IMR-90 (cell line): ENCODE measurements around the gene SLC35B4. TPM values are rescaled to one million over a fixed set of nuclear protein-coding genes. Genes with fewer than 3 reads are reported as not detected.

Experiments used
- ATAC-seq: fragments of 200-7000 bp; cut with Tn5 transposase; 2 replicates; pipeline ENCODE4 v1.9.1; 2020; ENCODE audit warnings: low read depth, mild to moderate bottlenecking, moderate library complexity
- BruUV-seq: library from RNA; stranded (reverse); fragments of 400-500 nt; replicated peaks from 2 replicates; lab custom pipeline; 2021; lab: Mats Ljungman, UMichigan
- CTCF ChIA-PET: fragments of 300-600 bp; formaldehyde crosslinking; extraction: SDS; loops from one replicate; lab custom pipeline; 2021; ENCODE audit warnings: antibody characterized with exemption; lab: Yijun Ruan, JAX
- POLR2A ChIA-PET: fragments of 300-600 bp; sonication (Branson Sonifier 250); formaldehyde crosslinking; loops from one replicate; lab custom pipeline; 2022; ENCODE audit warnings: antibody characterized with exemption; ENCODE audit not compliant: unreplicated experiment; lab: Charles Lee
- DNase-seq: peaks from one replicate; pipeline ENCODE4 v3.0.0; 2013
- H2AFZ ChIP-seq: replicated peaks from 2 replicates; pipeline ENCODE3; 2013; ENCODE audit warnings: low read length, mild to moderate bottlenecking; ENCODE audit not compliant: poor library complexity
- H2AK5ac ChIP-seq: 2 replicates; pipeline ENCODE4 v1.6.1; 2013; ENCODE audit warnings: low read depth, low read length, inconsistent platforms
- H2AK9ac ChIP-seq: replicated peaks from 2 replicates; pipeline ENCODE3; 2013; ENCODE audit warnings: mild to moderate bottlenecking, low read depth, low read length, moderate library complexity; ENCODE audit not compliant: poor library complexity
- H2BK120ac ChIP-seq: 2 replicates; pipeline ENCODE4 v1.6.1; 2013; ENCODE audit warnings: low read depth, low read length, inconsistent platforms
- H2BK15ac ChIP-seq: 3 replicates; pipeline ENCODE4 v1.6.1; 2013; ENCODE audit warnings: low read depth, low read length, inconsistent platforms
- H2BK20ac ChIP-seq: 2 replicates; pipeline ENCODE4 v1.6.1; 2013; ENCODE audit warnings: low read depth, mild to moderate bottlenecking, inconsistent platforms, low read length, moderate library complexity
- H2BK5ac ChIP-seq: 2 replicates; pipeline ENCODE4 v1.6.1; 2013; ENCODE audit warnings: mild to moderate bottlenecking, low read depth, low read length, inconsistent platforms; ENCODE audit not compliant: poor library complexity, severe bottlenecking
- H3K14ac ChIP-seq: replicated peaks from 2 replicates; pipeline ENCODE4 v1.6.1; 2013; ENCODE audit warnings: low read depth, low read length, inconsistent platforms
- H3K18ac ChIP-seq: 2 replicates; pipeline ENCODE4 v1.6.1; 2013; ENCODE audit warnings: low read depth, low read length, control low read depth
- H3K23ac ChIP-seq: 2 replicates; pipeline ENCODE4 v1.6.1; 2013; ENCODE audit warnings: low read depth, low read length, inconsistent platforms
- H3K27ac ChIP-seq: 2 replicates; pipeline ENCODE4 v1.5.1; 2013; ENCODE audit warnings: mild to moderate bottlenecking, control low read depth, low read length; ENCODE audit not compliant: insufficient read depth
- H3K27me3 ChIP-seq: 2 replicates; pipeline ENCODE4 v1.6.1; 2013; ENCODE audit warnings: low read length; ENCODE audit not compliant: control insufficient read depth, insufficient read depth
- H3K36me3 ChIP-seq: 2 replicates; pipeline ENCODE4 v1.6.1; 2013; ENCODE audit warnings: low read length, mixed read lengths; ENCODE audit not compliant: control insufficient read depth, insufficient read depth
- H3K4ac ChIP-seq: 2 replicates; pipeline ENCODE4 v1.6.1; 2013; ENCODE audit warnings: low read depth, low read length, inconsistent platforms
- H3K4me1 ChIP-seq: 2 replicates; pipeline ENCODE4 v1.6.1; 2013; ENCODE audit warnings: low read length, mixed read lengths; ENCODE audit not compliant: control insufficient read depth, insufficient read depth
- H3K4me2 ChIP-seq: 2 replicates; pipeline ENCODE4 v1.6.1; 2013; ENCODE audit warnings: low read depth, mild to moderate bottlenecking, control low read depth, low read length, moderate library complexity
- H3K4me3 ChIP-seq: 2 replicates; pipeline ENCODE4 v1.5.1; 2013; ENCODE audit warnings: low read depth, mild to moderate bottlenecking, control low read depth, low read length, moderate library complexity; ENCODE audit not compliant: insufficient read depth
- H3K56ac ChIP-seq: 2 replicates; pipeline ENCODE4 v1.6.1; 2013; ENCODE audit warnings: low read length, inconsistent platforms; ENCODE audit not compliant: insufficient read depth; ENCODE audit errors: extremely low read depth
- H3K79me1 ChIP-seq, 2 experiments: 2 replicates each; pipeline ENCODE4 v1.6.1; 2013; ENCODE audit warnings: low read length in 2 of 2, inconsistent platforms in 1 of 2, low read depth in 1 of 2
- H3K9ac ChIP-seq: 2 replicates; pipeline ENCODE4 v1.6.1; 2013; ENCODE audit warnings: low read depth, low read length, control low read depth
- H3K9me1 ChIP-seq: 2 replicates; pipeline ENCODE4 v1.6.1; 2013; ENCODE audit warnings: low read length, inconsistent platforms; ENCODE audit not compliant: insufficient read depth
- H3K9me3 ChIP-seq: 2 replicates; pipeline ENCODE4 v1.6.1; 2013; ENCODE audit warnings: low read length; ENCODE audit not compliant: control insufficient read depth, insufficient read depth
- H4K20me1 ChIP-seq: 2 replicates; pipeline ENCODE4 v1.6.1; 2013; ENCODE audit warnings: low read length, inconsistent platforms; ENCODE audit not compliant: insufficient read depth
- H4K5ac ChIP-seq: 2 replicates; pipeline ENCODE4 v1.6.1; 2013; ENCODE audit warnings: mild to moderate bottlenecking, low read depth, low read length, control low read depth
- H4K8ac ChIP-seq, 2 experiments: 2 replicates each; pipeline ENCODE4 v1.6.1; 2013; ENCODE audit warnings: low read depth in 2 of 2, low read length in 2 of 2, control low read depth in 1 of 2, inconsistent platforms in 1 of 2
- H4K91ac ChIP-seq: 2 replicates; pipeline ENCODE4 v1.6.1; 2013; ENCODE audit warnings: low read depth, low read length, inconsistent platforms; ENCODE audit not compliant: insufficient read depth
- BHLHE40 ChIP-seq: fragments of 150-350 bp; IDR thresholded peaks from 2 replicates; pipeline ENCODE4 v1.6.1; 2016; ENCODE audit warnings: mild to moderate bottlenecking, low read depth, low read length
- CEBPB ChIP-seq: IDR thresholded peaks from 2 replicates; pipeline ENCODE4 v1.6.1; 2012; ENCODE audit warnings: low read depth, low read length, improper control_type of control experiment
- CHD1 ChIP-seq: IDR thresholded peaks from 2 replicates; pipeline ENCODE4 v1.6.1; 2012; ENCODE audit warnings: low read depth, low read length, improper control_type of control experiment
- ELK1 ChIP-seq: fragments of 150-350 bp; IDR thresholded peaks from 2 replicates; pipeline ENCODE4 v1.6.1; 2016; ENCODE audit warnings: low read depth, mild to moderate bottlenecking, low read length, moderate library complexity, borderline replicate concordance
- FOS ChIP-seq: fragments of 150-350 bp; IDR thresholded peaks from 2 replicates; pipeline ENCODE4 v1.6.1; 2016; ENCODE audit warnings: low read depth, low read length
- MAFK ChIP-seq: IDR thresholded peaks from 2 replicates; pipeline ENCODE4 v1.6.1; 2012; ENCODE audit warnings: low read depth, low read length, improper control_type of control experiment
- MAZ ChIP-seq: IDR thresholded peaks from 2 replicates; pipeline ENCODE4 v1.6.1; 2012; ENCODE audit warnings: low read depth, mild to moderate bottlenecking, low read length, improper control_type of control experiment, moderate library complexity, borderline replicate concordance
- MXI1 ChIP-seq: IDR thresholded peaks from 2 replicates; pipeline ENCODE4 v1.6.1; 2012; ENCODE audit warnings: low read depth, mild to moderate bottlenecking, low read length, moderate library complexity, borderline replicate concordance
- NFE2L2 ChIP-seq: fragments of 150-350 bp; IDR thresholded peaks from 2 replicates; pipeline ENCODE4 v1.6.1; 2016; ENCODE audit warnings: low read depth, mild to moderate bottlenecking, low read length
- POLR2A ChIP-seq: IDR thresholded peaks from 2 replicates; pipeline ENCODE4 v1.6.1; 2012; ENCODE audit warnings: mild to moderate bottlenecking, low read depth, low read length
- RAD21 ChIP-seq: IDR thresholded peaks from 2 replicates; pipeline ENCODE4 v1.6.1; 2012; ENCODE audit warnings: low read length, improper control_type of control experiment
- RCOR1 ChIP-seq: IDR thresholded peaks from 2 replicates; pipeline ENCODE4 v1.6.1; 2012; ENCODE audit warnings: mild to moderate bottlenecking, low read length, improper control_type of control experiment; ENCODE audit not compliant: insufficient replicate concordance
- RFX5 ChIP-seq: IDR thresholded peaks from 2 replicates; pipeline ENCODE4 v1.8.0; 2012; ENCODE audit warnings: low read depth, mild to moderate bottlenecking, low read length, moderate library complexity
- SMC3 ChIP-seq: fragments of 150-350 bp; IDR thresholded peaks from 2 replicates; pipeline ENCODE4 v1.6.1; 2016; ENCODE audit warnings: low read depth, mild to moderate bottlenecking, antibody characterized with exemption, low read length, moderate library complexity
- WGBS, 2 experiments: methylation state at CpG; one replicate each; pipeline versions ENCODE4 v1.1.5 to v1.1.7; 2013; ENCODE audit warnings: missing lambda C conversion rate in 2 of 2; ENCODE audit not compliant: insufficient read length in 1 of 2; ENCODE audit errors: extremely low coverage in 2 of 2; 5-methylcytosine and 5-hydroxymethylcytosine counted together
- dilution Hi-C: fragments of 300-500 bp; cut with HindIII; formaldehyde crosslinking; loops from one replicate; pipeline ENCODE4 v1.14.3; 2018; ENCODE audit warnings: low sequenced_read_pairs; ENCODE audit not compliant: unreplicated experiment
- in situ Hi-C: fragments of 300-500 bp; cut with MboI; formaldehyde crosslinking; loops from 3 replicates; pipeline ENCODE4 v1.14.3; 2019; ENCODE audit warnings: low sequenced_read_pairs, inconsistent platforms, mixed read lengths
- intact Hi-C: fragments of 100-400 bp; cut with micrococcal nuclease; formaldehyde crosslinking; loops from 2 replicates; pipeline ENCODE4 v1.10.0; 2022
- polyA plus RNA-seq, 3 experiments: library from polyadenylated mRNA; depleted of rRNA; stranded (reverse); fragments of >200 nt; gene quantifications; 2 replicates each; pipeline ENCODE4 v1.2.3, GENCODE V29; 2012; ENCODE audit warnings: low replicate concordance in 1 of 3
- total RNA-seq: library from RNA; depleted of rRNA; stranded (reverse); fragments of >200 nt; gene quantifications from 2 replicates; pipeline ENCODE4 v1.2.3, GENCODE V29; 2012
- TF ChIP-seq, protein P1 (sequence below): fragments of 150-350 bp; IDR thresholded peaks from 2 replicates; pipeline ENCODE4 v1.6.1; 2017; ENCODE audit warnings: mild to moderate bottlenecking, antibody characterized with exemption, low read length, low read depth
- TF ChIP-seq, protein P2 (sequence below): conservative IDR thresholded peaks from 2 replicates; pipeline ENCODE4 v1.5.1; 2012; ENCODE audit warnings: mild to moderate bottlenecking, low read depth, low read length, improper control_type of control experiment

SLC35B4 gene
- total and polyA plus RNA-seq, 2 of the 4 experiments (the other 2 are of a cell fraction): 10.0 to 15.6 TPM

DNA sequence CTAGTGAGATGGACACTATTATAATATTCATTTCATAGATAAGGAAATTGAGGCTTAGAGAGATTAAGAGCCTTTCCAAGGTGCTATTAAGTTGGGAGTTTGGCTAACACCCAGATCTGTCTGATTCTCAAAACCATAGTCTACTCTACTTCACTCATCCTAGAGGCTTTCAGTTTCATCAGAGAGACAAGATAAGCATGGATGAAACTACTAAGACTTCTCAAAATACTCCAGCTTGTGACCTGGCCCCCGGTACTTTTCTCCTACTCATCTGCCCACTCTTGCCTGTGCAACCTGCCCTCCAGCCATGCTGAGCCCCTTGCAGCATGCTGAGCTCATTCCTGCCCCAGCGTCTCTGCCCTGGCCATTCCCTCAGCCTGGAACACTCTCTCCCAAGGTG is 12.2 kb upstream of the SLC35B4 start:
- no peak overlapping the region for H3K14ac ChIP-seq
- H2AK9ac ChIP-seq: no peak overlapping the region
- no peaks in the 10 kb centered on the region for H4K20me1 ChIP-seq
- no peak overlapping the region for H2BK15ac ChIP-seq
- H3K36me3 ChIP-seq: no peaks in the 10 kb centered on the region
- no peaks in the 10 kb centered on the region for H3K9me3 ChIP-seq
- TF ChIP-seq, protein P1, sequence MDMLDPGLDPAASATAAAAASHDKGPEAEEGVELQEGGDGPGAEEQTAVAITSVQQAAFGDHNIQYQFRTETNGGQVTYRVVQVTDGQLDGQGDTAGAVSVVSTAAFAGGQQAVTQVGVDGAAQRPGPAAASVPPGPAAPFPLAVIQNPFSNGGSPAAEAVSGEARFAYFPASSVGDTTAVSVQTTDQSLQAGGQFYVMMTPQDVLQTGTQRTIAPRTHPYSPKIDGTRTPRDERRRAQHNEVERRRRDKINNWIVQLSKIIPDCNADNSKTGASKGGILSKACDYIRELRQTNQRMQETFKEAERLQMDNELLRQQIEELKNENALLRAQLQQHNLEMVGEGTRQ: no peak
- no peak for TF ChIP-seq POLR2A
- TF ChIP-seq MXI1: no peak
- no peak for TF ChIP-seq NFE2L2
- no peak for TF ChIP-seq MAZ
- no peak for TF ChIP-seq RFX5
- TF ChIP-seq SMC3: no peak
- TF ChIP-seq RAD21: no peak
- TF ChIP-seq RCOR1: no peak
- no peak for TF ChIP-seq BHLHE40
- TF ChIP-seq, protein P2, sequence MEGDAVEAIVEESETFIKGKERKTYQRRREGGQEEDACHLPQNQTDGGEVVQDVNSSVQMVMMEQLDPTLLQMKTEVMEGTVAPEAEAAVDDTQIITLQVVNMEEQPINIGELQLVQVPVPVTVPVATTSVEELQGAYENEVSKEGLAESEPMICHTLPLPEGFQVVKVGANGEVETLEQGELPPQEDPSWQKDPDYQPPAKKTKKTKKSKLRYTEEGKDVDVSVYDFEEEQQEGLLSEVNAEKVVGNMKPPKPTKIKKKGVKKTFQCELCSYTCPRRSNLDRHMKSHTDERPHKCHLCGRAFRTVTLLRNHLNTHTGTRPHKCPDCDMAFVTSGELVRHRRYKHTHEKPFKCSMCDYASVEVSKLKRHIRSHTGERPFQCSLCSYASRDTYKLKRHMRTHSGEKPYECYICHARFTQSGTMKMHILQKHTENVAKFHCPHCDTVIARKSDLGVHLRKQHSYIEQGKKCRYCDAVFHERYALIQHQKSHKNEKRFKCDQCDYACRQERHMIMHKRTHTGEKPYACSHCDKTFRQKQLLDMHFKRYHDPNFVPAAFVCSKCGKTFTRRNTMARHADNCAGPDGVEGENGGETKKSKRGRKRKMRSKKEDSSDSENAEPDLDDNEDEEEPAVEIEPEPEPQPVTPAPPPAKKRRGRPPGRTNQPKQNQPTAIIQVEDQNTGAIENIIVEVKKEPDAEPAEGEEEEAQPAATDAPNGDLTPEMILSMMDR: no peak
- TF ChIP-seq ELK1: no peak
- TF ChIP-seq FOS: no peak
- TF ChIP-seq CHD1: no peak
- no peak for TF ChIP-seq MAFK
- TF ChIP-seq CEBPB: no peak
- H3K79me1 ChIP-seq: no peaks in the 10 kb centered on the region
- WGBS, 2 experiments: 43% methylated on average over 2 of the region's 2 CpGs; no CpG with 5 or more reads in 1 of the 2 experiments
- peaks cover 12% of the 10 kb centered on the region for H3K27me3 ChIP-seq
- no peaks in the 10 kb centered on the region for H3K9me1 ChIP-seq
- ChIA-PET POLR2A (no interaction called here), CTCF (interaction anchor here (0.6 kb wide), 1 partner anchor 614 kb away, joined by 6 read pairs; no protein-coding TSS in a partner anchor)
- no peak overlapping the region for H2BK20ac ChIP-seq
- no peaks in the 10 kb centered on the region for H3K4me1 ChIP-seq
- H3K4me2 ChIP-seq: no peak overlapping the region
- H4K5ac ChIP-seq: no peak overlapping the region
- dilution Hi-C loops (no loop called here), in situ Hi-C loops (no loop called here), intact Hi-C loops (loop anchor here (10.0 kb wide), 1 partner anchor 184 kb away; no protein-coding TSS in a partner anchor)
- ATAC-seq (no peak), DNase-seq (no peak)
- peak overlapping the region; percentile 1; the same call in 1 of the 2 replicates for H3K56ac ChIP-seq
- no peak overlapping the region for H3K23ac ChIP-seq
- H2BK120ac ChIP-seq: no peak overlapping the region
- no TSS peak for BruUV-seq
- no peak overlapping the region for H2AK5ac ChIP-seq
- H3K4ac ChIP-seq: no peak overlapping the region
- H4K8ac ChIP-seq: no peak overlapping the region
- no peak overlapping the region for H3K18ac ChIP-seq
- no peak overlapping the region for H2BK5ac ChIP-seq
- H2AFZ ChIP-seq: peak overlapping the region; percentile 64
- H3K9ac ChIP-seq: no peak overlapping the region
- no peak overlapping the region for H3K4me3 ChIP-seq
- H3K27ac ChIP-seq: no peak overlapping the region
- H4K91ac ChIP-seq: no peak overlapping the region
